DOHH2 (cell line): ENCODE results near the gene KIRREL2.

Experiments used
- EZH2phosphoT487 ChIP-seq: fragments of 200-600 bp; sonication (generic); IDR thresholded peaks from 2 replicates; pipeline ENCODE4 v1.6.1; 2017; ENCODE audit warnings: borderline replicate concordance, mild to moderate bottlenecking, antibody characterized with exemption, low read length, moderate library complexity, mixed read lengths
- TF ChIP-seq, protein P1 (sequence below): fragments of 200-600 bp; sonication (generic); IDR thresholded peaks from one replicate; pipeline ENCODE4 v1.5.1; 2014; ENCODE audit warnings: antibody characterized with exemption, mild to moderate bottlenecking, low read depth, low read length; ENCODE audit not compliant: poor library complexity, severe bottlenecking

DNA sequence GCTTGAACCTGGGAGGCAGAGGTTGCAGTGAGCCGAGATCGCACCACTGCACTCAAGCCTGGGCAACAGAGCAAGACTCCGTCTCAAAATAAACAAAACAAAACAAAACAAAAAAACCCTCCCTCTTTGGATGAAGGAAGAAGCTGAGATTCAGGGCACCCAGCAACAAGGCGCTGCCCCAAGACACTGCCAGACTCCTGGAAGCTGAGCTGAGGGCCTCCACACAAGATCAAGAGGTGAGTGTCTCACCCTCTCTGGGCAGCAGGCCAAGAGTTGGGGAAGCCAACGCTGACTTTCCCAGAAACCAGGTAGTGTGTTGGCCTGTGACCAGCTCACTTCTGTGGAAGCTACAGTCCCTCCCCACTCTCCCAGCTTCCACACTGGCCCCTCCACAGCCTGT is 55.1 kb downstream of the KIRREL2 start:
- TF ChIP-seq, protein P1, sequence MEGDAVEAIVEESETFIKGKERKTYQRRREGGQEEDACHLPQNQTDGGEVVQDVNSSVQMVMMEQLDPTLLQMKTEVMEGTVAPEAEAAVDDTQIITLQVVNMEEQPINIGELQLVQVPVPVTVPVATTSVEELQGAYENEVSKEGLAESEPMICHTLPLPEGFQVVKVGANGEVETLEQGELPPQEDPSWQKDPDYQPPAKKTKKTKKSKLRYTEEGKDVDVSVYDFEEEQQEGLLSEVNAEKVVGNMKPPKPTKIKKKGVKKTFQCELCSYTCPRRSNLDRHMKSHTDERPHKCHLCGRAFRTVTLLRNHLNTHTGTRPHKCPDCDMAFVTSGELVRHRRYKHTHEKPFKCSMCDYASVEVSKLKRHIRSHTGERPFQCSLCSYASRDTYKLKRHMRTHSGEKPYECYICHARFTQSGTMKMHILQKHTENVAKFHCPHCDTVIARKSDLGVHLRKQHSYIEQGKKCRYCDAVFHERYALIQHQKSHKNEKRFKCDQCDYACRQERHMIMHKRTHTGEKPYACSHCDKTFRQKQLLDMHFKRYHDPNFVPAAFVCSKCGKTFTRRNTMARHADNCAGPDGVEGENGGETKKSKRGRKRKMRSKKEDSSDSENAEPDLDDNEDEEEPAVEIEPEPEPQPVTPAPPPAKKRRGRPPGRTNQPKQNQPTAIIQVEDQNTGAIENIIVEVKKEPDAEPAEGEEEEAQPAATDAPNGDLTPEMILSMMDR, result no peak
- no peak for TF ChIP-seq EZH2phosphoT487
